Gastrocnemius medialis (tissue), 4 donors: ENCODE data around the gene NFIA.

Experiments used
- CTCF ChIP-seq, 5 experiments: fragments of 450-650 bp in 3 of 5; fragments of 200-600 bp in 2 of 5; sonication (generic) in 2 of 5; IDR thresholded peaks in 4 of 5; conservative IDR thresholded peaks in 1 of 5; 1 replicate in 4 of 5; 2 replicates in 1 of 5; pipeline ENCODE4 v1.5.1; 2016 to 2019; ENCODE audit warnings: antibody characterized with exemption in 5 of 5, mild to moderate bottlenecking in 3 of 5, moderate library complexity in 3 of 5
- POLR2A ChIP-seq, 2 donors: fragments of 450-650 bp; IDR thresholded peaks; one replicate each; pipeline ENCODE4 v1.6.1; 2017; ENCODE audit warnings: antibody characterized with exemption in 2 of 2, mild to moderate bottlenecking in 2 of 2, moderate library complexity in 2 of 2

GRCh38 chr1:61234587-61234919, 152.2 kb downstream of the NFIA start:
- TF ChIP-seq CTCF (IDR thresholded peaks at IDR 0.05 in 4 of 5, conservative IDR thresholded peaks at IDR 0.05 in 1 of 5) (no peak), POLR2A (IDR thresholded peaks at IDR 0.05) (no peak)
